ENCODE data around the gene ARHGAP8. TPM values are rescaled to one million over a fixed set of nuclear protein-coding genes. Genes with fewer than 3 reads are reported as not detected.

ARHGAP8 gene
- polyA plus RNA-seq, 1 donor from 2014 or later, result 3.0 TPM

DNA sequence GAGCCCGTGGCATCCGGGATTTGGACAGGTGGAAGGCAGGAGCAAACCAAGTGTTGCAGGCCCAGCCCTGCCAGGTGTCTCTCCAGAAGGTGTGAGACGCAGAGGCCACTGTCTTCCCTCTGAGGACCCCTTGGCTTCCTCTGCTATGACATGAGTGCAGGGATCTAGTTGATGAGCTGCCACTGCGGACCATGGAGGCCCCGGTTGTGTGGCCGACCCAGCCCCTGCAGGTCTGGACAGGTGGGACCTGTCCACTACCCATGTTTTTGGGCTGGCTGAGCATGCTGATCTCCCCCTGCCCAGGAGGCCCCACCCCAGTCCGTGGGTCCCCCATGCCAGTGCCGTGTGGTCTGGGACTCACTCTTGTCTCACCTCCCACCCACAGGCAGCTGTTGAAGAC, 27.5 kb upstream of the ARHGAP8 start:
- Histone ChIP-seq H2AFZ (ENCODE audit: low read depth, low read length) (no peak overlapping the region), H3K4me2 (ENCODE audit: low read length) (no peak overlapping the region), H3K4me3 (ENCODE audit: low read length) (no peak overlapping the region), H3K9me3 (ENCODE audit: low read length) (no peaks in the 10 kb centered on the region), H3K79me2 (replicated peaks; ENCODE audit: insufficient read depth, low read length) (no peaks in the 10 kb centered on the region), H3K36me3 (ENCODE audit: insufficient read depth, low read length) (no peaks in the 10 kb centered on the region), H3K9ac (ENCODE audit: low read length) (no peak overlapping the region), H4K20me1 (ENCODE audit: insufficient read depth) (no peaks in the 10 kb centered on the region), H3F3A (ENCODE audit: insufficient read depth, low read length, poor library complexity, severe bottlenecking) (no peaks in the 10 kb centered on the region), H3K27me3 (ENCODE audit: insufficient read depth, low read depth, low read length) (no peaks in the 10 kb centered on the region), H3K9me2 (ENCODE audit: insufficient read depth, low read length) (no peaks in the 10 kb centered on the region), H3K27ac (ENCODE audit: low read length) (no peak overlapping the region)
- TF ChIP-seq EP300 (conservative IDR thresholded peaks at IDR 0.05; ENCODE audit: poor library complexity, severe bottlenecking), result no peak
- no peak for TF ChIP-seq POLR2AphosphoS5 (IDR thresholded peaks at IDR 0.05)
- TF ChIP-seq, protein P1, sequence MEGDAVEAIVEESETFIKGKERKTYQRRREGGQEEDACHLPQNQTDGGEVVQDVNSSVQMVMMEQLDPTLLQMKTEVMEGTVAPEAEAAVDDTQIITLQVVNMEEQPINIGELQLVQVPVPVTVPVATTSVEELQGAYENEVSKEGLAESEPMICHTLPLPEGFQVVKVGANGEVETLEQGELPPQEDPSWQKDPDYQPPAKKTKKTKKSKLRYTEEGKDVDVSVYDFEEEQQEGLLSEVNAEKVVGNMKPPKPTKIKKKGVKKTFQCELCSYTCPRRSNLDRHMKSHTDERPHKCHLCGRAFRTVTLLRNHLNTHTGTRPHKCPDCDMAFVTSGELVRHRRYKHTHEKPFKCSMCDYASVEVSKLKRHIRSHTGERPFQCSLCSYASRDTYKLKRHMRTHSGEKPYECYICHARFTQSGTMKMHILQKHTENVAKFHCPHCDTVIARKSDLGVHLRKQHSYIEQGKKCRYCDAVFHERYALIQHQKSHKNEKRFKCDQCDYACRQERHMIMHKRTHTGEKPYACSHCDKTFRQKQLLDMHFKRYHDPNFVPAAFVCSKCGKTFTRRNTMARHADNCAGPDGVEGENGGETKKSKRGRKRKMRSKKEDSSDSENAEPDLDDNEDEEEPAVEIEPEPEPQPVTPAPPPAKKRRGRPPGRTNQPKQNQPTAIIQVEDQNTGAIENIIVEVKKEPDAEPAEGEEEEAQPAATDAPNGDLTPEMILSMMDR (IDR thresholded peaks at IDR 0.05; ENCODE audit: poor library complexity, severe bottlenecking), result no peak
- TF ChIP-seq EZH2 (IDR thresholded peaks at IDR 0.05; ENCODE audit: borderline replicate concordance, insufficient read depth, low read length, poor library complexity, severe bottlenecking), result no peak
- TF ChIP-seq, protein P2, sequence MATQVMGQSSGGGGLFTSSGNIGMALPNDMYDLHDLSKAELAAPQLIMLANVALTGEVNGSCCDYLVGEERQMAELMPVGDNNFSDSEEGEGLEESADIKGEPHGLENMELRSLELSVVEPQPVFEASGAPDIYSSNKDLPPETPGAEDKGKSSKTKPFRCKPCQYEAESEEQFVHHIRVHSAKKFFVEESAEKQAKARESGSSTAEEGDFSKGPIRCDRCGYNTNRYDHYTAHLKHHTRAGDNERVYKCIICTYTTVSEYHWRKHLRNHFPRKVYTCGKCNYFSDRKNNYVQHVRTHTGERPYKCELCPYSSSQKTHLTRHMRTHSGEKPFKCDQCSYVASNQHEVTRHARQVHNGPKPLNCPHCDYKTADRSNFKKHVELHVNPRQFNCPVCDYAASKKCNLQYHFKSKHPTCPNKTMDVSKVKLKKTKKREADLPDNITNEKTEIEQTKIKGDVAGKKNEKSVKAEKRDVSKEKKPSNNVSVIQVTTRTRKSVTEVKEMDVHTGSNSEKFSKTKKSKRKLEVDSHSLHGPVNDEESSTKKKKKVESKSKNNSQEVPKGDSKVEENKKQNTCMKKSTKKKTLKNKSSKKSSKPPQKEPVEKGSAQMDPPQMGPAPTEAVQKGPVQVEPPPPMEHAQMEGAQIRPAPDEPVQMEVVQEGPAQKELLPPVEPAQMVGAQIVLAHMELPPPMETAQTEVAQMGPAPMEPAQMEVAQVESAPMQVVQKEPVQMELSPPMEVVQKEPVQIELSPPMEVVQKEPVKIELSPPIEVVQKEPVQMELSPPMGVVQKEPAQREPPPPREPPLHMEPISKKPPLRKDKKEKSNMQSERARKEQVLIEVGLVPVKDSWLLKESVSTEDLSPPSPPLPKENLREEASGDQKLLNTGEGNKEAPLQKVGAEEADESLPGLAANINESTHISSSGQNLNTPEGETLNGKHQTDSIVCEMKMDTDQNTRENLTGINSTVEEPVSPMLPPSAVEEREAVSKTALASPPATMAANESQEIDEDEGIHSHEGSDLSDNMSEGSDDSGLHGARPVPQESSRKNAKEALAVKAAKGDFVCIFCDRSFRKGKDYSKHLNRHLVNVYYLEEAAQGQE (IDR thresholded peaks at IDR 0.05; ENCODE audit: borderline replicate concordance), result no peak
- no peak for TF ChIP-seq TAF1 (IDR thresholded peaks at IDR 0.05; ENCODE audit: low read depth)
- TF ChIP-seq MXI1 (conservative IDR thresholded peaks at IDR 0.05; ENCODE audit: poor library complexity, severe bottlenecking), result no peak

DNA sequence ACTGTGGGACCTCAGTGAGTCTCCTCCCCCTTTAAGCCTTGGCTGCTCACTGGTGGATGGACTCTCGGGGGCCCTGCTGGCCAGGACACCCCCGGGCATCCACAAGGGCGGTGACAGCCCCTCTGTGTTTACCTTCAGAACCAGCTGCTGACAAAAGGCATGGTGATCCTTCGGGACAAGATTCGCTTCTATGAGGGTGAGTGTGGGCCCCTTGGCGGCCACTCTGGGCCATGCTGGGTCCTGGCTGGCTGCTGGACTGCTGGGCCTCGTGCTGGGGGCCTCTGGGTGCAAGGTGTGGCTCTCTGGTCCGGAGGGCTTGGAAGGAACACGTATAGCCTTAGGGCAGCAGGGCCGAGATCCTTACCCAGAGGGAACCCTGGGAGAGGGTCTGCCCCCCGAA, 25.9 kb upstream of the ARHGAP8 start:
- Histone ChIP-seq H3F3A (ENCODE audit: insufficient read depth, low read length, poor library complexity, severe bottlenecking) (no peaks in the 10 kb centered on the region), H3K27me3 (ENCODE audit: insufficient read depth, low read depth, low read length) (no peaks in the 10 kb centered on the region), H3K36me3 (ENCODE audit: insufficient read depth, low read length) (no peaks in the 10 kb centered on the region), H3K4me2 (ENCODE audit: low read length) (no peak overlapping the region), H4K20me1 (ENCODE audit: insufficient read depth) (no peaks in the 10 kb centered on the region), H3K79me2 (replicated peaks; ENCODE audit: insufficient read depth, low read length) (no peaks in the 10 kb centered on the region), H3K9me2 (ENCODE audit: insufficient read depth, low read length) (no peaks in the 10 kb centered on the region), H3K9me3 (ENCODE audit: low read length) (no peaks in the 10 kb centered on the region), H3K9ac (ENCODE audit: low read length) (no peak overlapping the region), H3K27ac (ENCODE audit: low read length) (no peak overlapping the region), H2AFZ (ENCODE audit: low read depth, low read length) (no peak overlapping the region), H3K4me3 (ENCODE audit: low read length) (no peak overlapping the region)
- TF ChIP-seq EP300 (conservative IDR thresholded peaks at IDR 0.05; ENCODE audit: poor library complexity, severe bottlenecking) (no peak), EZH2 (IDR thresholded peaks at IDR 0.05; ENCODE audit: borderline replicate concordance, insufficient read depth, low read length, poor library complexity, severe bottlenecking) (no peak), TAF1 (IDR thresholded peaks at IDR 0.05; ENCODE audit: low read depth) (no peak), RAD21 (conservative IDR thresholded peaks at IDR 0.05) (no peak), POLR2AphosphoS5 (IDR thresholded peaks at IDR 0.05) (no peak), SMC3 (conservative IDR thresholded peaks at IDR 0.05; ENCODE audit: poor library complexity) (no peak), MXI1 (conservative IDR thresholded peaks at IDR 0.05; ENCODE audit: poor library complexity, severe bottlenecking) (no peak)
- TF ChIP-seq, protein P2 (IDR thresholded peaks at IDR 0.05; ENCODE audit: borderline replicate concordance), result no peak
- TF ChIP-seq, protein P1 (IDR thresholded peaks at IDR 0.05; ENCODE audit: poor library complexity, severe bottlenecking), result no peak

Data from neural cell (in vitro differentiated cells).